ENCODE measurements around the gene SP100.
"Not testable (repeated sequence)": the region's sequence is repeated elsewhere in the genome, so short reads cannot be mapped to it uniquely, and the experiment has no call there.

The SP100 gene

DNA sequence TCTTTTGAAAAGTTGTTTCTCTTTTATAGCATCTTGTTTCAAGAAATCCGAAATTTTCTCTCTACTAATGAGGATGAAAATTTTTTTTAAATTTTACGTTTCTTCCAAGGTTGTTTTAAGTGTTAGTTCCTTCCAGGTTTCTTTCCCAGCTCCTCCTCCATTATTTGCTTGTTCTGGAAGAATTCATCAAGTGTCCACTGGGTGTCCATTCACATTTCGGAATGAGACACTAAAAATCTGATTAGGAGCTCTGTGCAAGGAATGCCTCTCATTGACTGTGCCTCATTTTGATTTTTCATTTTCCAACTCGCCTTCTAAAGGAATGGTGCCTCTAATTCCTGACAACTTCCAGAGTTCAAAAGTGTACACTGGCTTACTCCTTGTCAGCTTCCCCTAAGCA, 6.1 kb downstream of the SP100 start:
- DNase-seq = no peak

DNA sequence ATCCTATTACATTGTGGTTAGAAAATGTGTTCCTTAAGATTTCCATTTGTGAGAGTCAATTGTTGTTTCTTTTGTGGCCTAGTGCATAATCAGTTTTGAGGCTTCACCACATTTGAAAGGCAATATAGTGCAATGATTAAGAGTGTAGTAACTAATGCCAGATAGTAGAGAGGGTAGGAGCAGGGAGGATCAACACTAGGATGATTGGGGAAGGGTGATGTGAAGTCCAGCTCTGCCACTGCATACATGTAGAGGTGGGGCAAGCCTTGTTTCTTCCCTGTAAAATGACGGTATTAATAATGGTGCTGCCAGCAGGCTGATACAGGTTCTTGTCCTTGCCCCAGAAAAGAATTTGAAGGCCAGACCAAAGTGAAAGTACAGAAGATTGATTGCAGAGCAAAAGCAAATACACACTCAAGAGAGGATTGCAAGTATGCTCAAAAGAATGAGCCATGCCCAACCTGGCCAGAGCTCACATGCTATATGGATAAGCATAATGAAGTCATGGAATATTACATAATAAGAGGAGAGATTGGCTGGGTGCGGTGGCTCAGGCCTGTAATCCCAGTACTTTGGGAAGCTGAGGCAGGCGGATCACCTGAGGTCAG, 8.0 kb downstream of the SP100 start:
- no peak for DNase-seq

DNA sequence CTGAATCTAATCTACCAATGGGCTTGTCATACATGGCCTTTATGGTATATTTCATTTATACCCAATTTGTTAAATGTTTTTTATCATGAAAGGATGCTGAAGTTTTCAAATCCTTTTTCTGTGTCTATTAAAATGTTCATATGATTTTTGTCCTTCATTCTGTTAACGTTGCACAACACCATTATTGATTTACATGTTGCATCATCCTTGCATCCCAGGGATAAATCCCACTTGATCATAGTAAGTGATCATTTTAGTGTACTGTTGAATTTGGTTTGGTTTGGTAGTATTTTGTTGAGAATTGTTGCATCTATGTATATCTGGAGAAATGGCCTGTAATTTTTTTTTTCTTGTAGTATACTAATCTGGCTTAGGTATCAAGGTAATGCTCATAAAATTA, 9.4 kb downstream of the SP100 start:
- no peak for DNase-seq

DNA sequence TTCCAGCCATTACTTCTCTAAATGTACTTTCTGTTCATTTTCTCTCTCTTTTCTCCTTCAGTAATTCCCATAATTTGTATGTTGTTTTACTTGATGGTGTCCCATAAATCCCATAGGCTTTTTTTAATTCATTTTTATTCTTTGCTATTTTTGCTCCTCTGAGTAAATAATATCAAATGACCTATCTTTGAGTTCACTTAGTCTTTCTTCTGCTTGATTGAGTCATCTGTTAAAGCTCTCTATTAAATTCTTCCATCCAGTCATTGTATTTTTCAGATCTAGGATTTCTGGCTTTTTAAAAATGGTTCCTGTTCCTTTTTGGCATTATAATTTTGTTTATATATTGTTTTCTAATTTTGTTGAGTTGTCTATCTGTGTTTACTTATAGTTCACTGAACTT, 13.5 kb downstream of the SP100 start:
- no peak for DNase-seq

DNA sequence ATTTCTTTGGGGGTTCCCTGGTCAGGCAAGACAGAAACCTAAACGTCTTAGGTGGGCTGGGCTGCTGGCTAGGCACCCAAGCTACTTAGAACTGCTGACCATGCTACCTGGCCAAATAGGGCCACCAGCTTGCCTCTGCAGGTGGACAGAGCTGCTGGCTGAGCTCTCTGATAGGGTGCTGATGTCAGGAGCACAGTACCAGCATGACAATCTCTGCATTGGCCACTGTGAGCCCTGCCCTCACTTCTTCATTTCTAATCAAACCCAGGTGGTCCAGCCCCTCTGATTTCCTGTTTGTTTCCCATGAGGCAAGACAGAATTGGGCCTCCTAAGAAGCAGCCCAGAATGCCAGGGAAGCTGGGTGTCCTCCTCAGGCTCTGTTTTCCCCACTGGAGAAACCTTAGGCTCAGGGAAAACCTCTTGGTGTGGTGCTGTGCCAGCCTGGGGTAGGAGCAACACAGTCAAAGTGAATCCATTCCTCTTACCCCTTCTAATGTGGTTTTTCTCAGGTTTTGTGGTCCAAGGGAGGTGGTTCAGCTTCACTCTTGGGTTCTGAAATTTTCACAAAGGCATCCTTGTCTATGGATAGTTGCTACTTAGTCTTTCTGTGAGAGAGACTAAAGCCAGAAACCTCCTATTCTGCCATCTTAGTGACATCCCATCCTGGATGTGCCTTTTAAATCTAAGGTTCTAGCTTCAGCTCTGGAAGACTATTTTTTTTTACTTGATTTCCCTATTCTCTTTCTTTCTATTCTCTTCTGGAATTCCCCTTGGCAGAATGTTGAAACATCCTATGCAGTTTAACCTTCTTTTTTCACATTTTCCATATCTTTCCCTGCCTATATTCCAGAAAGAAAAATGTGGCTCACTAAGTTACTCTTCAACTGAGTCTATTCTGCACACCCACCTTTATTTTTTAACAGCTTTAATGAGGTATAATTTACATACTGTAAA, 15.2 kb downstream of the SP100 start:
- DNase-seq = no peak

DNA sequence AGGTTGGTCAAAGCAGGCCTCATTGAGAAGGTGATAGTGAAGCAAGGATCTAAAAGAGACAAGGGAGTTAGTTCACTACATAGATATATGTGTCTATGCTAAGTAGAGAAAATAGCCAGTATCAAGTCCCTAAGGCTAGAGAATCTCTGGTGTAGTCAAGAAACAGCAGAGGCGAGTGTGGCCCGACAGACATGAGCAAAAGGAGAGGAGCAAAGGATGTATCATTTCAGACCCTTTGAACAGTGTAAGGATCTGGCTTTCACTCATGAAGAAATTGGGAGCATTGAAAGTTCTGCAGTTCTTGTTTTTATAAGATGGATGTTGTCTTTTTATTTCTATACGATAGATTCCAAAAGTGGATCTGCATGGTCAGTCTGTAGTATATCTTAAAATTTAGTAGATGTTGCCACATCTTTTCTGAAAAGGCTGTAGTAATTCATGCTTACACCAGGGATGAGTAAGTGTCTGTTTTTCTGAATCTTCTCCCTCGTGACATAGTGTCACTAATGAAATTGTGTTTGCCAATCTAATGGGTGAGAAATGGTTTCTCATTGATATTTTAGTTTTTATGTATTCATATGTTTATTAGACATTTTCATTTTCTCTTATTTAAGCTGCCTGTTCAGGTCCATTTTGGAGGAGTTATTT, 18.8 kb downstream of the SP100 start:
- DNase-seq = no peak

DNA sequence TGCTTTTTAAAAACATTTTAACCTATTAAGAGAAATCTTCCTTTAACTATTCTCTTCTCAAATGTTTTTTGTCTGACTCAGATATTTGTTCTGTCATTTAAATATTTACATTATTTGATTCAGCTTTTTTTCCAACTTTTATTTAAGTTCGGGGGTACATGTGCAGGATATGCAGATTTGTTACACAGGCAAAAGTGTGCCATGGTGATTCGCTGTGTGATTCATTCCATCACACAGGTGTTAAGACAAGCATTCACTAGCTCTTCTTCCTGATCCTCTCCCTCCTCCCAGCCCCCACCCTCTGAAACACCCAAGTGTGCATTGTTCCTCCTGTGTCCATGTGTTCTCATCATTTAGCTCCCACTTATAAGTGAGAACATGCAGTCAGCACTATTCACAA, 19.4 kb downstream of the SP100 start:
- DNase-seq = no peak

GRCh38 chr2:230439121-230439520, 23.1 kb downstream of the SP100 start:
- not testable (repeated sequence) for DNase-seq

- no peak for DNase-seq
These were observed 23.6 kb downstream of the SP100 start for GRCh38 chr2:230439590-230439989.

DNA sequence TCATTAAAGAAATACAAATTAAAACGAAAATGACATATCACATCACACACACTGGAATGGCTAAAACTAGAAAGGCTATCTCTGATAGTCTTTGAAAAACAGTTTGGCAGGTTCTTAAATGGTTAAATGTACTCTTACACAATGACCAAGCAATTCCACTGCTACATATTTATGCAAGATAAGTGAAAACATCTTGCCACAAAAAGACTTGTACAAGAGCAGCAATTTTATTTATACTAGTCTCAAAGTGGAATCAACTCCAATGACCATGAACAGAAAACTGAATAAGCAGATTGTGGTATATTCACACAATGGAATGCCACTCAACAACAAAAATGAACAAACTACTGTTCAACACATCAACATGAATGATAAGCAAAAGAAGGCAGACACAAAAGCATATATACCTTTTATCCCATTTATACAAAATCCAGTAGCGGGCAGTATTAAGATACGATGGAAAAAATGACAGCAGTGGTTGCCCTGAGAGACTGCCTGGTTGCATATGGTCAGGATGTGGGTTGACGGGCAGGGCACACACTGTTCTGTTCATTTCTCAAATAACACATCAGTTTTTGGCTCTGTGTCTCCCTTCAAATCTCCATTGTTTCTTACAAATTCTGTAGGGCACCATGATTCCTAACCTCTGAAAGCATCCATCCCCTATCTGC, 25.4 kb downstream of the SP100 start:
- DNase-seq = no peak

DNA sequence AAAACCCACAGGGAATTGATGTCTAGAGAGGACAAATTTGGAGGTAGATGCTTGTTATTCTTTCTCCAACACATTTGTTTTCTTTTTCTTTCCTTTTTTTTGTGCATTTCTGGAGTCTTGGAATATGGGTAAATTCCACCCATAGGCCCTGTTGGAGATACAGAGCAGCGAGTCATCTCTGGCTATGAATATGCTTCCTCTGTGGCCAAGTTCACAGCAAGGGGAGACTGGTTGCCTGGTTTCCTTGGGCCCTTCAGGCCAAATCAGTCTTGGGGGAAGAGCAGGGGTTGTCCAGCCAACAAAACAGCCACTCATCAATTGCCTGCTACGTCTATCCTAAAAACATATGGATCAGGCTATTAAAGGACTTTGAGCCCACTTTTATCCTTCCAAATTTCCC, 27.5 kb downstream of the SP100 start:
- no peak for DNase-seq

- no peak for DNase-seq
These were observed 28.8 kb downstream of the SP100 start for GRCh38 chr2:230444832-230445231.

DNA sequence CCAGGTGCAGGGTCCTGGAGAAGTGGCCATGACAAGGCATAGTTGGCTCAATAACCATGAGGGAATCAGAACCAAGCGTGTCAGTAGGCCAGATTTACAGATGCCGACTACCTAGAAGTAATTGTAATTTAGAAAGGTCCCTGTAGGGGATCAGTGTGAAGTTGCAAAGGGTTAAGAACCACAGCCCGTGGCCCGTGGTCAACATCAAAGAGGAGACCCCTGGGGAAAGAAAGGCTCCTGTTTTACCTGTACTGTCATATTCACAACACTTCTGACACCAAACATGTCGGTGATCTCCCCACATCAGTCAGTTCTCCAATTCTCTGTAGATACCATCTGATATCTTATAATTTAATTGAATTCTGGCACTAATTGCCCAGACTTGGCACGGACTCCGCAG, 31.0 kb downstream of the SP100 start:
- DNase-seq = no peak

- DNase-seq = no peak
These were observed 31.8 kb downstream of the SP100 start for GRCh38 chr2:230447455-230448451.

GRCh38 chr2:230449901-230450467, 34.0 kb downstream of the SP100 start:
- DNase-seq = no peak

GRCh38 chr2:230453006-230453405, 37.0 kb downstream of the SP100 start:
- no peak for DNase-seq

DNA sequence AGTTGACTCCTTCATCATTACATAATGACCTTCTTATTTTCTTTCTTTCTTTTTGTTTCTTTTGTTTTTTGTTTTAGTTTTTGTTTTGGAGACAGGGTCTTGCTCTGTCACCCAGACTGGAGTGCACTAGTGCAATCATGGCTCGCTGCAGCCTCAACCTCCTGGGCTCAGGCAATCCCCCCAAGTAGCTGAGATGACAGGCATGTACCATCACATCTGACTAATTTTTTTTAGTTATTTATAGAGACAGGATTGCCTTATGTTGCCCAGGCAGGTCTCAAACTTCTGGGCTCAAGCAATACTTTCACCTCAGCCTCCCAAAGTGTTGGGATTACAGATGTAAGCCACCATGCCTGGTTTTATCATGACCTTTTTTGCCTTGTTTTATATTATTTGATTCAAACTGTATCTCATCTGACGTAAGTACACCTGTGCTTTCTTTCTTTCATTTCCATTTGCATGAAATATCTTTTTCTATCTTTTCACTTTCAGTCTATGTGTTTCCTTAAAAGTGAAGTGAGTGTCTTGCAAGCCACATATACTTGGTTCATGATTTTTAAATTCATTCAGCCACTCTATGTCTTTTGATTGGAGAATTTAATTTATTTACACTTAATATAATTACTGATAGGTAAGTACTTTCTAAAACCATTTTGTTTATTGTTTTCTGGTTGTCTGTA, 39.1 kb downstream of the SP100 start:
- no peak for DNase-seq

DNA sequence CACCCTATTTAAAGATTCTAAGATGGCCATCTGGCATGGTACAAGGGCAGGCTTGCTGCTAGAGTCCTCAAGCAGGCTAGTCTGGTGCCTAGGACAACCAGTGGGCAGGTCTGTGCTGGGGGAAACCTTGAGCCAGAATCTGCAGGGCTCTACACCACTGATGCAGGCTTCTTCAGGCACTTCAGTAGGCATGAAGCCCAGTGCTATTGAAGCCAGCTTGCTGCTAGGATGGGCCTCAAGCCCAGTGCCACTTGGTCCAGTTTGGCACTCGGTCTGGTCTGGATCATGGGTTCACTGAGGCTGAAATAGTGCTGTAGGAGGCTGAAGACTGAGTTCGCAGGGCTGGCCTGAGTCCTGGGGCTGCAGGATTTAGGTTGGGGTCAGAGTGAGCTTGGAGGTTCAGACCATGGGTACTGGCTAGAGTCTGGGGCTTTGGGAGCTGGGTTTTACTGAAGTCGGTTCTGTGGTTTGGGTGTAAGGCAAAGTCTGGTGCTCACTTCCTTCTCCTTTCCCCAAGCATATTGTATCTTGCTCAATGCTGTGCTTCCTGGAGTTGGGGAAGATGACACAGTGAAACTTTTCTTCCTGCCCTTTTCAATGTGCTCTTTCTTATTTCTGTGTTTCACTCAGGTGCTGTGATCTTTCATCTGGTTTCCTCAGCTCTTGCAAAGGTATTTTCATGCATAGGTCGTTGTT, 41.2 kb downstream of the SP100 start:
- no peak for DNase-seq

DNA sequence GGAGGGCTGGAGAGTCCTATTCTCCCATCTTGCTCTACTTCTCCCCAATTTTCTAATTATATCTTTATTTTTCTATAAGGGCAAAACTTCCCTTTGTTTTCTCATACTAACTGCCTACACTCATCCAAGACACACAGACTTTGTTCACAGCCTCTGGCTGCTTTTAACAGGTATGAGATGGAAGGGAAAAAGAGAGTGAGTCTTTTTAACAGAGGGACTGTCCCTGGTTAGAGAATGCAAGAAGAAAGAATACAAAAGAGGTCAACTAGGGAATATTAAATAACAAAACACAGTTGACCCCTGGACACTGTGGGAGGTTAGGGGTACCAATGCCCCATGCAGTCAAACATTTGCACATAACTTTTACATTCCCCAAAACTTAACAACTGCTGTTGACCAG, 41.8 kb downstream of the SP100 start:
- no peak for DNase-seq

GRCh38 chr2:230459216-230459615, 43.2 kb downstream of the SP100 start:
- no peak for DNase-seq
